Activated B cell treated with CpG ODN at 0.5 μM for 24 hours (primary cell): ENCODE measurements around the gene JHY. TPM values are rescaled to one million over a fixed set of nuclear protein-coding genes. Genes with fewer than 3 reads are reported as not detected.

ENCODE experiments used
- ATAC-seq: fragments of 200-7000 bp; cut with Tn5 transposase; one replicate; pipeline ENCODE4 v1.10.0; 2021; ENCODE audit warnings: low read depth, mild to moderate bottlenecking, moderate library complexity
- CTCF ChIA-PET: fragments of 350-600 bp; sonication (Branson Sonifier 250); formaldehyde crosslinking; loops from one replicate; lab custom pipeline; 2021; ENCODE audit warnings: antibody characterized with exemption; lab: Charles Lee
- POLR2A ChIA-PET: fragments of 350-600 bp; sonication (Branson Sonifier 250); formaldehyde crosslinking; loops from one replicate; lab custom pipeline; 2021; ENCODE audit warnings: antibody characterized with exemption; lab: Charles Lee
- DNase-seq: peaks from one replicate; pipeline ENCODE4 v3.0.0; 2022
- H3K27ac Mint-ChIP-seq: one replicate; pipeline ENCODE4 v1.8.0; 2020; ENCODE audit warnings: mixed read lengths
- H3K27me3 Mint-ChIP-seq: one replicate; pipeline ENCODE4 v1.8.0; 2021; ENCODE audit warnings: mixed read lengths
- H3K36me3 Mint-ChIP-seq: one replicate; pipeline ENCODE4 v1.8.0; 2021; ENCODE audit warnings: low read depth, mixed read lengths
- H3K4me1 Mint-ChIP-seq: one replicate; pipeline ENCODE4 v1.8.0; 2021; ENCODE audit warnings: mixed read lengths
- H3K4me3 Mint-ChIP-seq: one replicate; pipeline ENCODE4 v1.8.0; 2020; ENCODE audit warnings: mild to moderate bottlenecking, mixed read lengths
- H3K9me3 Mint-ChIP-seq: one replicate; pipeline ENCODE4 v1.8.0; 2020; ENCODE audit warnings: mixed read lengths
- CTCF ChIP-seq: fragments of 200-600 bp; IDR thresholded peaks from one replicate; pipeline ENCODE4 v1.8.0; 2022; ENCODE audit warnings: antibody characterized with exemption, mild to moderate bottlenecking
- intact Hi-C: fragments of 100-400 bp; cut with micrococcal nuclease; formaldehyde crosslinking; loops from one replicate; pipeline ENCODE4 v1.15.1; 2024
- total RNA-seq: library from RNA; stranded (reverse); gene quantifications from 2 replicates; pipeline ENCODE4 v1.2.3, GENCODE V29; 2022

Gene JHY
- total RNA-seq, 1 donor from 2014 or later = 2.0 TPM

- Mint-ChIP-seq H3K36me3 (peaks cover 2% of the 10 kb centered on the region), H3K27ac (no peak overlapping the region), H3K27me3 (no peaks in the 10 kb centered on the region), H3K4me1 (no peaks in the 10 kb centered on the region), H3K9me3 (no peaks in the 10 kb centered on the region), H3K4me3 (no peak overlapping the region)
- CTCF ChIA-PET = no interaction called here
- no peak for TF ChIP-seq CTCF
- intact Hi-C loops = no loop called here
- POLR2A ChIA-PET = no interaction called here
- ATAC-seq (no peak), DNase-seq (no peak)
These were observed 20.4 kb downstream of the JHY start for GRCh38 chr11:122902951-122903350.

GRCh38 chr11:122910775-122911174 lies 28.2 kb downstream of the JHY start:
- ChIA-PET POLR2A (no interaction called here), CTCF (no interaction called here)
- ATAC-seq (no peak), DNase-seq (no peak)
- Mint-ChIP-seq H3K27me3 (no peaks in the 10 kb centered on the region), H3K9me3 (no peaks in the 10 kb centered on the region), H3K4me3 (no peak overlapping the region), H3K36me3 (no peaks in the 10 kb centered on the region), H3K27ac (no peak overlapping the region), H3K4me1 (no peaks in the 10 kb centered on the region)
- intact Hi-C loops = no loop called here
- TF ChIP-seq CTCF = no peak

GRCh38 chr11:122917311-122917710 lies 34.8 kb downstream of the JHY start:
- no peak overlapping the region for H3K27ac Mint-ChIP-seq
- H3K36me3 Mint-ChIP-seq = no peaks in the 10 kb centered on the region
- no peak for TF ChIP-seq CTCF
- H3K4me3 Mint-ChIP-seq = no peak overlapping the region
- DNase-seq = no peak
- no peaks in the 10 kb centered on the region for H3K4me1 Mint-ChIP-seq
- ATAC-seq = no peak
- no peaks in the 10 kb centered on the region for H3K27me3 Mint-ChIP-seq
- intact Hi-C loops = no loop called here
- no peaks in the 10 kb centered on the region for H3K9me3 Mint-ChIP-seq
- POLR2A ChIA-PET = no interaction called here
- CTCF ChIA-PET = no interaction called here

GRCh38 chr11:122918734-122919133 lies 36.2 kb downstream of the JHY start:
- DNase-seq (no peak), ATAC-seq (no peak)
- no peak for TF ChIP-seq CTCF
- no peaks in the 10 kb centered on the region for H3K9me3 Mint-ChIP-seq
- no peak overlapping the region for H3K4me3 Mint-ChIP-seq
- intact Hi-C loops = no loop called here
- no peaks in the 10 kb centered on the region for H3K27me3 Mint-ChIP-seq
- no peaks in the 10 kb centered on the region for H3K4me1 Mint-ChIP-seq
- ChIA-PET CTCF (no interaction called here), POLR2A (no interaction called here)
- no peaks in the 10 kb centered on the region for H3K36me3 Mint-ChIP-seq
- H3K27ac Mint-ChIP-seq = no peak overlapping the region

GRCh38 chr11:122920579-122920978 lies 38.0 kb downstream of the JHY start:
- no peak overlapping the region for H3K27ac Mint-ChIP-seq
- intact Hi-C loops = no loop called here
- no peak for ATAC-seq
- no peaks in the 10 kb centered on the region for H3K4me1 Mint-ChIP-seq
- POLR2A ChIA-PET = no interaction called here
- no peaks in the 10 kb centered on the region for H3K9me3 Mint-ChIP-seq
- no peaks in the 10 kb centered on the region for H3K36me3 Mint-ChIP-seq
- CTCF ChIA-PET = no interaction called here
- TF ChIP-seq CTCF = no peak
- no peaks in the 10 kb centered on the region for H3K27me3 Mint-ChIP-seq
- no peak overlapping the region for H3K4me3 Mint-ChIP-seq
- no peak for DNase-seq
